NCI-H748 (cell line): ENCODE measurements around the gene NOS1AP.
A peak's percentile ranks its signal among the peaks of the same experiment; 100 is the strongest.
"Not testable (repeated sequence)": the region's sequence is repeated elsewhere in the genome, so short reads cannot be mapped to it uniquely, and the experiment has no call there.

ENCODE experiments used
- DNase-seq: peaks from one replicate; lab custom pipeline; 2025; ENCODE audit not compliant: unreplicated experiment; lab: John Stamatoyannopoulos, UW

NOS1AP gene

GRCh38 chr1:162056579-162056978, 12.9 kb upstream of the NOS1AP start:
- DNase-seq, result no peak

GRCh38 chr1:162059721-162060120, 9.8 kb upstream of the NOS1AP start:
- no peak for DNase-seq

GRCh38 chr1:162060314-162060713, 9.2 kb upstream of the NOS1AP start:
- DNase-seq, result no peak

GRCh38 chr1:162062542-162063015, 6.9 kb upstream of the NOS1AP start:
- peak; percentile 30 for DNase-seq

- DNase-seq, result no peak
These were observed 4.5 kb upstream of the NOS1AP start for GRCh38 chr1:162065016-162065415.

- not testable (repeated sequence) for DNase-seq
These were observed 2.7 kb upstream of the NOS1AP start for GRCh38 chr1:162066836-162067235.

GRCh38 chr1:162067466-162067865, 2.0 kb upstream of the NOS1AP start:
- DNase-seq, result no peak

GRCh38 chr1:162068301-162068700, 1.2 kb upstream of the NOS1AP start:
- no peak for DNase-seq

GRCh38 chr1:162070094-162070748, 730 bp downstream of the NOS1AP start:
- peak; percentile 64 for DNase-seq

- peak; percentile 32 for DNase-seq
These were observed 1.3 kb downstream of the NOS1AP start for GRCh38 chr1:162070825-162071224.

GRCh38 chr1:162072740-162073139, 3.2 kb downstream of the NOS1AP start:
- no peak for DNase-seq

- DNase-seq, result peak; percentile 10
These were observed 5.0 kb downstream of the NOS1AP start for GRCh38 chr1:162074276-162075005.

- DNase-seq, result no peak
These were observed 6.4 kb downstream of the NOS1AP start for GRCh38 chr1:162075862-162076261.

- DNase-seq, result no peak
These were observed 8.3 kb downstream of the NOS1AP start for GRCh38 chr1:162077648-162078299.

- no peak for DNase-seq
These were observed 9.5 kb downstream of the NOS1AP start for GRCh38 chr1:162079030-162079429.

- DNase-seq, result peak; percentile 63
These were observed 11.1 kb downstream of the NOS1AP start for GRCh38 chr1:162080472-162081015.

- DNase-seq, result no peak
These were observed 11.8 kb downstream of the NOS1AP start for GRCh38 chr1:162081316-162081715.

- DNase-seq, result not testable (repeated sequence)
These were observed 12.6 kb downstream of the NOS1AP start for GRCh38 chr1:162082080-162082479.

GRCh38 chr1:162083273-162083672, 13.8 kb downstream of the NOS1AP start:
- no peak for DNase-seq

GRCh38 chr1:162085991-162086390, 16.5 kb downstream of the NOS1AP start:
- no peak for DNase-seq

- no peak for DNase-seq
These were observed 17.6 kb downstream of the NOS1AP start for GRCh38 chr1:162087111-162087510.

- no peak for DNase-seq
These were observed 18.1 kb downstream of the NOS1AP start for GRCh38 chr1:162087574-162087973.
